Ovary (tissue), 9 donors: ENCODE data around the gene ZBTB7A. TPM values are rescaled to one million over a fixed set of nuclear protein-coding genes. Genes with fewer than 3 reads are reported as not detected.

ENCODE experiments used
- DNase-seq, 5 donors: peaks; one replicate each; pipeline ENCODE4 v3.0.0-alpha.2; 2019 to 2020
- H3K27ac ChIP-seq, 2 donors: fragments of 200-600 bp; one replicate each; pipeline versions ENCODE4 v1.5.1 to v1.8.0; 2019 to 2022
- H3K27me3 ChIP-seq: fragments of 200-600 bp; one replicate; pipeline ENCODE4 v1.8.0; 2022
- H3K36me3 ChIP-seq: fragments of 200-600 bp; sonication (generic); one replicate; pipeline ENCODE4 v1.5.1; 2019
- H3K4me1 ChIP-seq: one replicate; pipeline ENCODE4 v1.8.1; 2013; ENCODE audit warnings: mild to moderate bottlenecking, moderate library complexity; ENCODE audit not compliant: insufficient read depth
- H3K4me3 ChIP-seq: fragments of 200-600 bp; sonication (generic); one replicate; pipeline ENCODE4 v1.5.1; 2017
- H3K9me3 ChIP-seq, 2 donors: fragments of 200-600 bp in 1 of 2; sonication (generic) in 1 of 2; one replicate each; pipeline versions ENCODE4 v1.5.1 to v1.8.1; 2013 to 2019; ENCODE audit warnings: mild to moderate bottlenecking in 1 of 2, moderate library complexity in 1 of 2
- CTCF ChIP-seq, 3 donors: fragments of 450-650 bp in 2 of 3; fragments of 200-600 bp in 1 of 3; IDR thresholded peaks; one replicate each; pipeline versions ENCODE4 v1.5.1 to v1.8.0; 2016 to 2022; ENCODE audit warnings: antibody characterized with exemption in 3 of 3, mild to moderate bottlenecking in 1 of 3
- EP300 ChIP-seq: sonication (generic); formaldehyde crosslinking; IDR thresholded peaks from one replicate; pipeline ENCODE4 v1.6.1; 2017; ENCODE audit warnings: antibody characterized with exemption
- POLR2A ChIP-seq: fragments of 450-650 bp; IDR thresholded peaks from one replicate; pipeline ENCODE4 v1.6.1; 2017; ENCODE audit warnings: antibody characterized with exemption, mild to moderate bottlenecking, moderate library complexity
- WGBS, 3 donors: extraction: QIAGEN DNeasy Blood & Tissue Kit in 1 of 3; methylation state at CpG; one replicate each; pipeline versions ENCODE4 v1.1.5 to v1.1.7; 2013 to 2017; 5-methylcytosine and 5-hydroxymethylcytosine counted together
- intact Hi-C, 4 donors: fragments of 100-400 bp; cut with DNase I; formaldehyde crosslinking; loops; one replicate each; pipeline versions ENCODE4 v1.11.0 to v1.15.1; 2022 to 2023
- polyA plus RNA-seq, 2 donors: library from polyadenylated mRNA; stranded (reverse); fragments of 200-250 nt in 1 of 2; fragments of 350-450 nt in 1 of 2; fragmentation: Illumina TruSeq in 1 of 2; extraction: RNeasy Lipid Tissue Mini Kit (QIAGEN cat#74804) in 1 of 2; gene quantifications; one replicate each; pipeline ENCODE4 v1.2.3, GENCODE V29; 2013 to 2014
- total RNA-seq, 7 donors: library from RNA; depleted of rRNA in 2 of 7; stranded (reverse); fragments of >200 nt in 2 of 7; fragmentation: NEBNext Ultra II Directional in 3 of 7; extraction: Animal tissue kit (Norgen Biotek cat#: 25700) in 3 of 7; gene quantifications; one replicate each; pipeline versions ENCODE4 v1.1.0 to v1.2.4, GENCODE V29; 2016 to 2023
- donor health status: DM: no; HTN: no; CAD: no; lungs with moderate emphysema.
- donor health status: DM: no; HTN: no; CAD: no.
- donor health status: Bipolar disorder and iron deficiency.
- donor health status: DM: yes; HTN: yes; CAD: no.
- donor health status: DM: no; HTN: no; CAD: no.
- donor health status: DM: yes; HTN: yes; CAD: no.

The ZBTB7A gene
- total and polyA plus RNA-seq, 9 donors: 9.1 to 56.4 (median 38.5) TPM

DNA sequence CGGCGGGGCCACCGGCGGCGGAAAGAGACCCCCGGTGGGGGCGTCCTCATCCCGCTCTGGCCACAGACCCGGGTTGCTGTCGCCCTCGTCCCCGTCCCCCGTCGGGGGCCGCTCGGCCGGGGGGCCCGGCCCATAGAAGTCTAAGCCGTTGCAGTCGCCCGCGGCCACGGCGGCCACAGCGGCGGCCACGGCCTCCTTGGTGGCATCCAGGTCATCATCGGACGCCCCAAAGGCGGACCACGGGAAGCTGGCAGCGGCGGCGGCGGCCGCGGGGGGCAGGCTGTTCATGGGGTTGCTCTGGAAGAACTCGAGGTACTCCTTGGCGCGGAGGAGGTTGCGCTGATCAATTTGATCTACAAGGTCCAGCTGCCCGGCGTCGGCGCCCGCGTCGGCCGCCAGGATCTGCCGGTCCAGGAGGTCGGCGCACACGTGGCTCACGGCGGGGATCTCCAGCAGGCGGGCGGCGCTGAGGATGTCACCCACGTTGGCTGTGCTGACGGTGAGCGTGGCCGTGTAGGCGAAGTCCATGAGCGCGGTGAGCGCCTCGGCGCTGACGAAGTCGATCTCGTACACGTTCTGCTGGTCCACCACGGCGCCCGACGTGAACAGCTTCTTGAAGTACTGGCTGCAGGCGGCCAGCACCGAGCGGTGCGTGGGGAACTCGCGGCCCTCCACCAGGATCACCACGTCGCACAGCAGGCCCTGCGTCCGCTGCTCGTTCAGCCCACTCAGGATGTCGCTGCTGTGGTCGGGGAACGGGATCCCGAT lies 12.1 kb downstream of the ZBTB7A start:
- Histone ChIP-seq H3K27me3 (no peaks in the 10 kb centered on the region), H3K4me3 (no peak overlapping the region), H3K27ac (no peak overlapping the region), H3K9me3 (no peaks in the 10 kb centered on the region), H3K36me3 (no peaks in the 10 kb centered on the region), H3K4me1 (peaks cover 22% of the 10 kb centered on the region)
- intact Hi-C loops: loop anchor here in 1 of 4 donors (5.0 kb wide), 1 partner anchor 42 kb away; no protein-coding TSS in a partner anchor
- DNase-seq: no peak
- WGBS, 3 donors: 94% methylated on average over 69 to 91 of the region's 91 CpGs
- TF ChIP-seq CTCF (IDR thresholded peaks at IDR 0.05) (no peak), POLR2A (no peak), EP300 (no peak)

GRCh38 chr19:4053423-4054324 lies 13.0 kb downstream of the ZBTB7A start:
- Histone ChIP-seq H3K9me3 (no peaks in the 10 kb centered on the region), H3K36me3 (no peaks in the 10 kb centered on the region), H3K27ac (no peak overlapping the region), H3K4me3 (no peak overlapping the region), H3K4me1 (peaks cover 16% of the 10 kb centered on the region), H3K27me3 (no peaks in the 10 kb centered on the region)
- intact Hi-C loops: no loop called here
- no peak for DNase-seq
- TF ChIP-seq EP300: no peak
- 85 to 88% (median 88%) methylated on average over 82 of the region's 82 CpGs for WGBS, 3 donors

DNA sequence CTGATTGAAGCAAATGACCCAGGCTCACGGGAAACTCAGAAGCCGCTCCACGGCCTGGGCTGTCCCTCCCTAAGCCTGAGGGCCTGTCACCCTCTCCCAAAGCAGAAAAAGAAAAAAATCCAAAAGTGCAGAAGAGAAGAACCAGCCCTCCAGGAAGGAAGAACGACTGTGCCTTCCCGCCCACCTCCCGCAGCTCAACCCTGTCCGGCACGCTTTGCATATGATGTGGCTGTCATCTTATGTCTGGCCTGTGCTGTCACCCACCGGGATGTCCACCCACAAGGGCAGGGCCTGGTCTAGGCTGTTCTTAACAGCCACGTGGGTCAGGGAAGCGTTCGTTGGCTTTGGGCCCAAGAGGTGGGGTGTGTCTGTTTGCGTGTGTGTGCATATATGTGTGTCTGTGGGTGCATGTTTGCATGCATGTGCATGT lies 13.7 kb downstream of the ZBTB7A start:
- Histone ChIP-seq H3K27me3 (no peaks in the 10 kb centered on the region), H3K27ac (no peak overlapping the region), H3K36me3 (no peaks in the 10 kb centered on the region), H3K9me3 (no peaks in the 10 kb centered on the region), H3K4me1 (peaks cover 11% of the 10 kb centered on the region), H3K4me3 (no peak overlapping the region)
- DNase-seq: peak in 1 of 5 donors; percentile 46
- no peak for TF ChIP-seq EP300
- TF ChIP-seq POLR2A: no peak
- no peak for TF ChIP-seq CTCF (IDR thresholded peaks at IDR 0.05)
- intact Hi-C loops: no loop called here
- WGBS, 3 donors: 45 to 47% (median 45%) methylated on average over 13 of the region's 13 CpGs

DNA sequence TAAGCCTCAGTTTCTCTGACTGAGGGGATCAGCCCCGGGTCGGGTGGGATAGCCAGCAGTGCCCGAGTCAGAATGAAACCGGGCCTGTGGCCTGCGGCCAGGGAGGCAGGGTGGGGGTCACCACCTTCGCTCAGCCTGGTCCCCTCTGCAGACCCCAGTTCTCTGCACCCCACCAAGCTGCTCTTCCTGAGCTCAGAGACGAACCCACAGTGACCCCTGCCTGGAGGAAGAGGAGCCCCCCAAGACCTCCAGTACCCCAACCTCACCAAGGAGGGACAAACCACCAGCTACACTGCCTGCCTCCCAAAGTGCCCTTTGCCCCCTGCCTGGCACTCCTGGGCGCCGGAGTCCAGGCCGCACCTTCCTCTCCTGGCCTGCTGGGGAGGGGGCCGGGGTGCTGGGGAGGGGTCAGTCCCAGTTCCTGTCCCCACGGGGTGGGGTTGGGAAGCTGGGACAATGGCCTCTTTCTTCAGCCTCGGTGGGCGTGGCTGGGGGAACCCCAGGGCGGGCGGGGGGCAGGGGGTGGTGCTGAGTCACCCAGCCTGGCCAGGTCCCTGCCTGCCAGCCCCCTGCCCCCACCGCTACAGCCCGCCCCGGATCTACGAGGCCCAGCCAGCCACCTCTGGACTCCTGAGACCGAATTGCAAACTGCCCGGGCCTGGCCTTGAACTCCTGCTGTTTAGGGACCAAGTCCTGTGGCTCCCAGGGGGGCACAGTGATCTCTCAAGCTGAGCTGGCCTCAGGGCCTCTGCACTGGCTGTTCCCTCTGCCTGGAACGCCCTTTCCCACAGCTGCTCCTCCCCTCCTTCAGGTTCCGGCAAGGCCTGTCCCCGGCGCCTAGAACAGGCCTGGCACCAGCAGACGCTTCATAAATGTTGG lies 14.3 kb downstream of the ZBTB7A start:
- 60 to 72% (median 62%) methylated on average over 18 to 27 of the region's 27 CpGs for WGBS, 3 donors
- TF ChIP-seq POLR2A (no peak), CTCF (IDR thresholded peaks at IDR 0.05) (no peak), EP300 (no peak)
- intact Hi-C loops: no loop called here

More for the DNA sequence above, 14.3 kb downstream of the ZBTB7A start:
- H3K36me3 ChIP-seq: no peaks in the 10 kb centered on the region
- no peaks in the 10 kb centered on the region for H3K9me3 ChIP-seq
- H3K27ac ChIP-seq: no peak overlapping the region
- DNase-seq: peak in 1 of 5 donors; percentile 54
- no peaks in the 10 kb centered on the region for H3K27me3 ChIP-seq
- H3K4me1 ChIP-seq: peaks cover 8% of the 10 kb centered on the region
- H3K4me3 ChIP-seq: no peak overlapping the region
